B cell (primary cell): ENCODE data around the gene SLC4A4. TPM values are rescaled to one million over a fixed set of nuclear protein-coding genes. Genes with fewer than 3 reads are reported as not detected.

Experiments used
- ATAC-seq: fragments of 200-7000 bp; cut with Tn5 transposase; one replicate; pipeline ENCODE4 v1.10.0; 2021; ENCODE audit warnings: low read depth, mild to moderate bottlenecking, moderate number of reproducible peaks, moderate library complexity
- CTCF ChIA-PET: fragments of 350-600 bp; sonication (Branson Sonifier 250); formaldehyde crosslinking; loops from one replicate; lab custom pipeline; 2021; ENCODE audit warnings: antibody characterized with exemption, inconsistent platforms; lab: Charles Lee
- POLR2A ChIA-PET: fragments of 350-600 bp; sonication (Branson Sonifier 250); formaldehyde crosslinking; loops from one replicate; lab custom pipeline; 2021; ENCODE audit warnings: antibody characterized with exemption; lab: Charles Lee
- DNase-seq: peaks from one replicate; pipeline ENCODE4 v3.0.0; 2013
- H2AFZ ChIP-seq: 2 replicates; pipeline ENCODE4 v1.6.1; 2012; ENCODE audit warnings: mild to moderate bottlenecking, low read depth, low read length; ENCODE audit not compliant: insufficient read depth, poor library complexity, severe bottlenecking
- H3K27ac ChIP-seq, 2 donors: 1 replicate in 1 of 2; 2 replicates in 1 of 2; pipeline ENCODE4 v1.5.1; 2012 to 2013; ENCODE audit warnings: low read length in 2 of 2, mild to moderate bottlenecking in 2 of 2, moderate library complexity in 1 of 2
- H3K27me3 ChIP-seq, 4 experiments: fragments of 200-600 bp in 1 of 4; sonication (generic) in 1 of 4; replicated peaks in 1 of 4; 1 replicate in 2 of 4; 2 replicates in 2 of 4; pipeline versions ENCODE4 v1.6.1 to v1.7.0; 2013 to 2016; ENCODE audit warnings: low read length in 3 of 4, mild to moderate bottlenecking in 2 of 4, mixed read lengths in 1 of 4, moderate library complexity in 1 of 4; ENCODE audit not compliant: insufficient read depth in 4 of 4, control insufficient read depth in 3 of 4; ENCODE audit errors: control extremely low read depth in 1 of 4
- H3K36me3 ChIP-seq, 2 experiments: replicated peaks in 1 of 2; 1 replicate in 1 of 2; 2 replicates in 1 of 2; pipeline versions ENCODE4 v1.6.1 to v1.7.1; 2013; ENCODE audit warnings: low read length in 1 of 2; ENCODE audit not compliant: insufficient read depth in 2 of 2, control insufficient read depth in 1 of 2; ENCODE audit errors: control extremely low read depth in 1 of 2, extremely low read depth in 1 of 2
- H3K4me1 ChIP-seq, 2 donors: fragments of 200-600 bp in 1 of 2; sonication (generic) in 1 of 2; 1 replicate in 1 of 2; 2 replicates in 1 of 2; pipeline versions ENCODE4 v1.5.1 to v1.6.1; 2013 to 2017; ENCODE audit warnings: low read length in 2 of 2; ENCODE audit not compliant: control insufficient read depth in 2 of 2, insufficient read depth in 2 of 2
- H3K4me2 ChIP-seq: replicated peaks from 2 replicates; pipeline ENCODE3; 2012; ENCODE audit warnings: mild to moderate bottlenecking, low read depth, low read length; ENCODE audit not compliant: poor library complexity, severe bottlenecking
- H3K4me3 ChIP-seq, 5 experiments: fragments of 200-600 bp in 1 of 5; sonication (generic) in 1 of 5; 1 replicate in 3 of 5; 2 replicates in 2 of 5; pipeline versions ENCODE4 v1.5.1 to v1.7.0; 2011 to 2016; ENCODE audit warnings: low read length in 4 of 5, mild to moderate bottlenecking in 4 of 5, low read depth in 2 of 5, control low read depth in 1 of 5, moderate library complexity in 1 of 5; ENCODE audit not compliant: insufficient read depth in 1 of 5; ENCODE audit errors: control extremely low read depth in 1 of 5, extremely low read depth in 1 of 5
- H3K79me2 ChIP-seq: fragments of 200-600 bp; sonication (generic); one replicate; pipeline ENCODE4 v1.6.0; 2016; ENCODE audit warnings: low read length; ENCODE audit not compliant: control insufficient read depth, insufficient read depth
- H3K9ac ChIP-seq: fragments of 200-600 bp; sonication (generic); 2 replicates; pipeline ENCODE4 v1.6.1; 2017; ENCODE audit warnings: mild to moderate bottlenecking, low read length, moderate library complexity
- H3K9me3 ChIP-seq, 3 donors: one replicate each; pipeline versions ENCODE4 v1.6.1 to v1.7.1; 2013; ENCODE audit warnings: low read length in 2 of 3; ENCODE audit not compliant: control insufficient read depth in 2 of 3, insufficient read depth in 1 of 3; ENCODE audit errors: control extremely low read depth in 1 of 3
- H4K20me1 ChIP-seq: 2 replicates; pipeline ENCODE4 v1.6.0; 2012; ENCODE audit warnings: mild to moderate bottlenecking, low read length; ENCODE audit not compliant: insufficient read depth, control insufficient read depth, poor library complexity, severe bottlenecking
- H3K27ac Mint-ChIP-seq: one replicate; pipeline ENCODE4 v1.8.0; 2021; ENCODE audit warnings: mixed read lengths
- H3K27me3 Mint-ChIP-seq: one replicate; pipeline ENCODE4 v1.8.0; 2021; ENCODE audit warnings: mixed read lengths
- H3K4me1 Mint-ChIP-seq: one replicate; pipeline ENCODE4 v1.8.0; 2021; ENCODE audit warnings: mixed read lengths
- H3K4me3 Mint-ChIP-seq: one replicate; pipeline ENCODE4 v1.8.0; 2021; ENCODE audit warnings: mixed read lengths
- H3K9me3 Mint-ChIP-seq: one replicate; pipeline ENCODE4 v1.8.0; 2022; ENCODE audit warnings: mixed read lengths; ENCODE audit not compliant: insufficient read depth
- CTCF ChIP-seq: fragments of 200-600 bp; IDR thresholded peaks from one replicate; pipeline ENCODE4 v1.8.0; 2022; ENCODE audit warnings: antibody characterized with exemption, mild to moderate bottlenecking
- EZH2 ChIP-seq: IDR thresholded peaks from 2 replicates; pipeline ENCODE4 v1.6.1; 2012; ENCODE audit warnings: borderline replicate concordance, low read depth, mild to moderate bottlenecking, moderate library complexity, low read length; ENCODE audit not compliant: insufficient read depth, poor library complexity, severe bottlenecking
- WGBS: methylation state at CpG from one replicate; pipeline ENCODE4 v1.1.5; 2013; ENCODE audit warnings: missing lambda C conversion rate; ENCODE audit not compliant: insufficient coverage; 5-methylcytosine and 5-hydroxymethylcytosine counted together
- intact Hi-C: fragments of 100-400 bp; cut with micrococcal nuclease; formaldehyde crosslinking; loops from one replicate; pipeline ENCODE4 v1.10.0; 2022
- polyA plus RNA-seq: library from polyadenylated mRNA; depleted of rRNA; stranded (reverse); fragments of >200 nt; gene quantifications from 2 replicates; pipeline ENCODE4 v1.2.3, GENCODE V29; 2012
- total RNA-seq, 2 donors: library from RNA; stranded (reverse); fragments of 120-200 nt in 1 of 2; gene quantifications; 1 replicate in 1 of 2; 2 replicates in 1 of 2; pipeline versions ENCODE4 v1.2.3 to v1.2.4, GENCODE V29; 2013 to 2022

Gene SLC4A4
- total and polyA plus RNA-seq, 2 donors (not counting 1 experiment from before 2014, with no cell fraction given), result not detected

GRCh38 chr4:71411981-71412380 lies 73.2 kb downstream of the SLC4A4 start:
- Histone ChIP-seq H4K20me1 (no peaks in the 10 kb centered on the region), H3K27ac (no peak overlapping the region), H3K4me3 (no peak overlapping the region), H3K4me1 (no peaks in the 10 kb centered on the region), H3K79me2 (no peaks in the 10 kb centered on the region), H3K9ac (no peak overlapping the region), H3K4me2 (no peak overlapping the region), H2AFZ (no peak overlapping the region), H3K9me3 (peaks cover 0 to 8% (median 6%) of the 10 kb centered on the region in 3 donors), H3K27me3 (no peaks in the 10 kb centered on the region), H3K36me3 (no peaks in the 10 kb centered on the region)
- Mint-ChIP-seq H3K4me1 (no peaks in the 10 kb centered on the region), H3K27me3 (no peaks in the 10 kb centered on the region), H3K27ac (no peak overlapping the region), H3K4me3 (no peak overlapping the region), H3K9me3 (peaks cover 7% of the 10 kb centered on the region)
- TF ChIP-seq CTCF, result no peak
- TF ChIP-seq EZH2, result no peak
- no peak for DNase-seq
- intact Hi-C loops, result no loop called here
- ATAC-seq, result no peak
- ChIA-PET CTCF (no interaction called here), POLR2A (no interaction called here)
- no CpG with 5 or more reads among the region's 2 CpGs for WGBS

- no peaks in the 10 kb centered on the region for H3K9me3 Mint-ChIP-seq
Observed at GRCh38 chr4:71415491-71415890, 76.7 kb downstream of the SLC4A4 start.

More at GRCh38 chr4:71415491-71415890, 76.7 kb downstream of the SLC4A4 start:
- H3K36me3 ChIP-seq, result no peaks in the 10 kb centered on the region
- no peaks in the 10 kb centered on the region for H3K27me3 ChIP-seq
- Mint-ChIP-seq H3K4me1 (no peaks in the 10 kb centered on the region), H3K4me3 (no peak overlapping the region), H3K27me3 (no peaks in the 10 kb centered on the region), H3K27ac (no peak overlapping the region)
- TF ChIP-seq CTCF, result no peak
- no peak for TF ChIP-seq EZH2
- no peak overlapping the region for H3K4me3 ChIP-seq
- H2AFZ ChIP-seq, result no peak overlapping the region
- DNase-seq (no peak), ATAC-seq (no peak)
- no peaks in the 10 kb centered on the region for H3K79me2 ChIP-seq
- ChIA-PET CTCF (no interaction called here), POLR2A (no interaction called here)
- intact Hi-C loops, result no loop called here
- H4K20me1 ChIP-seq, result no peaks in the 10 kb centered on the region
- H3K27ac ChIP-seq, result no peak overlapping the region
- 83% methylated on average over 1 of the region's 2 CpGs for WGBS
- H3K4me2 ChIP-seq, result no peak overlapping the region
- peaks cover 0 to 5% (median 0%) of the 10 kb centered on the region in 3 donors for H3K9me3 ChIP-seq
- H3K9ac ChIP-seq, result no peak overlapping the region
- no peaks in the 10 kb centered on the region for H3K4me1 ChIP-seq
